HL-60 (cell line): ENCODE measurements around the gene AIRE.

Experiments
- CTCF ChIP-seq: IDR thresholded peaks from one replicate; pipeline ENCODE4 v1.5.1; 2011; ENCODE audit warnings: low read length, control low read depth, inconsistent platforms; ENCODE audit not compliant: insufficient read depth
- GABPA ChIP-seq: IDR thresholded peaks from 2 replicates; pipeline ENCODE4 v1.6.1; 2012; ENCODE audit warnings: low read depth
- POLR2AphosphoS5 ChIP-seq: IDR thresholded peaks from 2 replicates; pipeline ENCODE4 v1.6.1; 2012; ENCODE audit warnings: low read depth
- REST ChIP-seq: IDR thresholded peaks from 2 replicates; pipeline ENCODE4 v1.6.1; 2012; ENCODE audit warnings: low read depth; ENCODE audit not compliant: insufficient replicate concordance
- SPI1 ChIP-seq: IDR thresholded peaks from 2 replicates; pipeline ENCODE4 v1.6.1; 2012; ENCODE audit warnings: low read depth, mild to moderate bottlenecking, borderline replicate concordance

- TF ChIP-seq CTCF (no peak), REST (no peak), POLR2AphosphoS5 (no peak), SPI1 (no peak), GABPA (no peak)
Measured at GRCh38 chr21:44322621-44323325, 37.1 kb downstream of the AIRE start.
